Endothelial cell (in vitro differentiated cells): ENCODE data around the gene SDK2. TPM values are rescaled to one million over a fixed set of nuclear protein-coding genes. Genes with fewer than 3 reads are reported as not detected.

Experiments used
- DNase-seq: peaks from one replicate; pipeline ENCODE4 v3.0.0; 2021; ENCODE audit warnings: low spot score
- H3K27ac Mint-ChIP-seq: one replicate; pipeline ENCODE4 v1.8.0; 2021; ENCODE audit warnings: mixed read lengths, inconsistent platforms; ENCODE audit not compliant: unreplicated experiment
- H3K27me3 Mint-ChIP-seq: one replicate; pipeline ENCODE4 v1.8.0; 2021; ENCODE audit warnings: mild to moderate bottlenecking, moderate library complexity, mixed read lengths, inconsistent platforms; ENCODE audit not compliant: unreplicated experiment
- H3K36me3 Mint-ChIP-seq: one replicate; pipeline ENCODE4 v1.8.0; 2021; ENCODE audit warnings: mild to moderate bottlenecking, low read depth, mixed read lengths, inconsistent platforms; ENCODE audit not compliant: unreplicated experiment
- H3K4me1 Mint-ChIP-seq: one replicate; pipeline ENCODE4 v1.8.0; 2021; ENCODE audit warnings: mild to moderate bottlenecking, mixed read lengths, inconsistent platforms; ENCODE audit not compliant: unreplicated experiment
- H3K4me3 Mint-ChIP-seq: one replicate; pipeline ENCODE4 v1.8.0; 2021; ENCODE audit warnings: mild to moderate bottlenecking, mixed read lengths, inconsistent platforms; ENCODE audit not compliant: unreplicated experiment
- H3K9me3 Mint-ChIP-seq: one replicate; pipeline ENCODE4 v1.8.0; 2021; ENCODE audit warnings: mixed read lengths, inconsistent platforms; ENCODE audit not compliant: unreplicated experiment
- CTCF ChIP-seq: fragments of 200-600 bp; sonication (generic); IDR thresholded peaks from one replicate; pipeline ENCODE4 v1.5.0; 2021; ENCODE audit warnings: antibody characterized with exemption; ENCODE audit not compliant: unreplicated experiment
- total RNA-seq: library from RNA; stranded (reverse); fragmentation: NEBNext Ultra II Directional; extraction: Animal tissue kit (Norgen Biotek cat#: 25700); gene quantifications from one replicate; pipeline ENCODE4 v1.2.1, GENCODE V29; 2021; ENCODE audit not compliant: unreplicated experiment

Gene SDK2
- total RNA-seq, 1 donor from 2014 or later, result 2.4 TPM

DNA sequence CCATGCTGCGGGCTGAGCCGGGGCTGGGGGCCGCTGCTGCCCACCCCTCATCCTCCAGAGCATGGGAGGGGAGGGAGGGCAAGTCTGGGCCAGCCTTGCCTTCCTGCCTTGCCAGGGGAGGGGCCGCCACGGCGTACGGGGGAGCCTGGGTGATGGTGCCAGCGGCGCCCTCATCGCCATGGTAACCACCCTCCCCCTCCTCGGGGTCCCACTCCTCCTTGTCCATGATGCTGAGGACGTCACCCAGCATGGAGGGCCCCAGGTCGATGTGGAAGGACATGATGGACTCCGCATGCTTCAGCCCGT lies 358.7 kb downstream of the SDK2 start:
- Mint-ChIP-seq H3K27me3 (peaks cover 2% of the 10 kb centered on the region), H3K9me3 (no peaks in the 10 kb centered on the region), H3K36me3 (peaks cover 12% of the 10 kb centered on the region), H3K27ac (no peak overlapping the region), H3K4me1 (peaks cover 13% of the 10 kb centered on the region), H3K4me3 (no peak overlapping the region)
- DNase-seq, result no peak
- TF ChIP-seq CTCF, result no peak

DNA sequence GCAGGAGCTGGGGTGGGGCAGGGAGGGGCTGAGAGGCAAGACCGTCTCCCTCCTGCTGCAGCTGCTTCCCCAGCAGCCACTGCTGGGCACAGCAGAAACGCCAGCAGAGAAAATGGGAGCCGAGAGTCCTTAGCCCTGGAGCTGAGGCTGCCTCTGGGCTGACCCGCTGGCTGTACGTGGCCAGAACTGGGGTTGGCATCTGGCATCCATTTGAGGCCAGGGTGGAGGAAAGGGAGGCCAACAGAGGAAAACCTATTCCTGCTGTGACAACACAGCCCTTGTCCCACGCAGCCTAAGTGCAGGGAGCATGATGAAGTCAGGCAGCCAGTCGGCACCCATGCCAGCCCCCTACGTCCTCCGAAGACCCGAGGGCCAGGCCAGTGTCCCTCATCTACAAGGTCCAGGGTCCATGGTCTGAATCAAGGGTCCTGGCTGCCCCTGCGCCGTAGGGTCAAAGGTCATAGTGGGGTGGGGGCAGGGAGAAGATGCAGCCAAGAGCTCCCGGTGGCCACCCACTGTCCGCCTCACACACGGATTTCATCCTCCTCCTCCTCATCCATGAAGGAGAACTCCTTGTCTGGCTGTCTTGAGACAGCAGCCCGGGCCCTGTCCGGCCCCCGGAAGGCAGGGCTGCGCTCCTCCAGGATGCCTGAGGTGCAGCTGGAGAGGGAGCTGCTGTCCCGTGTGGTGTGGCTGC lies 359.2 kb downstream of the SDK2 start:
- DNase-seq, result no peak
- peaks cover 8% of the 10 kb centered on the region for H3K36me3 Mint-ChIP-seq
- H3K9me3 Mint-ChIP-seq, result no peaks in the 10 kb centered on the region
- H3K27me3 Mint-ChIP-seq, result peaks cover 2% of the 10 kb centered on the region
- peaks cover 9% of the 10 kb centered on the region for H3K4me1 Mint-ChIP-seq
- TF ChIP-seq CTCF, result no peak
- no peak overlapping the region for H3K27ac Mint-ChIP-seq
- H3K4me3 Mint-ChIP-seq, result no peak overlapping the region
